HG03378 (cell line): ENCODE measurements around the gene IGSF9.

Experiments
- ATAC-seq: cut with Tn5 transposase; IDR thresholded peaks from one replicate; pipeline ENCODE4 v1.9.1; 2021; ENCODE audit warnings: mild to moderate bottlenecking, moderate library complexity; ENCODE audit not compliant: unreplicated experiment

The IGSF9 gene

DNA sequence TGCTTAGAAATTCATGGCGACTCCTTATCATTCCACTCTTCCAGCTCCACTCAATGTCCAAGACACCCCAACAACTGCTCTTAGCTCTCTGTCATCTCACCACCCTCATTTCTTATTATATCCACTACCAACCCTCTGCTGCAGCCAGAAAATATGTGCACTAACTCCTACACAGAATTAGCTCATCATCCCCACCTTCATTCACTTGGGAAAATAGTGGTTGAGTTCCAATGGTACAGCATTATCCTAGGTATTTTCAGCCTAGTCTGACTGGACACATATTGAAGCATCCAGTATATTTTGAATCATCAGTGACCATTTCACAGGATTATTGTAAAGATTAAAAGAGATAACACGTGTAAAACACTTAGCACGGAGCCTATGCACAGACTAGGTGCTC is 66.3 kb downstream of the IGSF9 start:
- ATAC-seq, result no peak

- no peak for ATAC-seq
Measured at GRCh38 chr1:159877695-159878444, 67.5 kb downstream of the IGSF9 start.
